Measurements from ENCODE around the gene WDR11.
"Not testable (repeated sequence)": the region's sequence is repeated elsewhere in the genome, so short reads cannot be mapped to it uniquely, and the experiment has no call there.

WDR11 gene

GRCh38 chr10:120861178-120861855, 10.2 kb downstream of the WDR11 start:
- no peak for DNase-seq

GRCh38 chr10:120873741-120874140, 22.6 kb downstream of the WDR11 start:
- no peak for DNase-seq

GRCh38 chr10:120883071-120883470, 31.9 kb downstream of the WDR11 start:
- no peak for DNase-seq

- DNase-seq = no peak
Observed at GRCh38 chr10:120887482-120887881, 36.3 kb downstream of the WDR11 start.

- no peak for DNase-seq
Observed at GRCh38 chr10:120891365-120891764, 40.2 kb downstream of the WDR11 start.

GRCh38 chr10:120894556-120894955, 43.4 kb downstream of the WDR11 start:
- no peak for DNase-seq

- DNase-seq = no peak
Observed at GRCh38 chr10:120897343-120897742, 46.2 kb downstream of the WDR11 start.

GRCh38 chr10:120905268-120905667, 54.1 kb downstream of the WDR11 start:
- DNase-seq = no peak

- no peak for DNase-seq
Observed at GRCh38 chr10:120917521-120918250, 66.5 kb downstream of the WDR11 start.

- not testable (repeated sequence) for DNase-seq
Observed at GRCh38 chr10:120923886-120924285, 72.7 kb downstream of the WDR11 start.

GRCh38 chr10:120926611-120927010, 75.4 kb downstream of the WDR11 start:
- DNase-seq = no peak

- no peak for DNase-seq
Observed at GRCh38 chr10:120927352-120927751, 76.2 kb downstream of the WDR11 start.

GRCh38 chr10:120929166-120929565, 78.0 kb downstream of the WDR11 start:
- DNase-seq = no peak

- DNase-seq = no peak
Observed at GRCh38 chr10:120931423-120931822, 80.3 kb downstream of the WDR11 start.

GRCh38 chr10:120931999-120932398, 80.8 kb downstream of the WDR11 start:
- no peak for DNase-seq

- DNase-seq = no peak
Observed at GRCh38 chr10:120938822-120939221, 87.7 kb downstream of the WDR11 start.

- DNase-seq = no peak
Observed at GRCh38 chr10:120940299-120940900, 89.2 kb downstream of the WDR11 start.

GRCh38 chr10:120941501-120941900, 90.3 kb downstream of the WDR11 start:
- DNase-seq = no peak

GRCh38 chr10:120942806-120943413, 91.7 kb downstream of the WDR11 start:
- peak; percentile 32 to 61 (median 50) for DNase-seq

- no peak for DNase-seq
Observed at GRCh38 chr10:120943542-120943941, 92.4 kb downstream of the WDR11 start.

- no peak for DNase-seq
Observed at GRCh38 chr10:120944586-120945125, 93.5 kb downstream of the WDR11 start.

- no peak for DNase-seq
Observed at GRCh38 chr10:120945182-120945581, 94.0 kb downstream of the WDR11 start.

- no peak for DNase-seq
Observed at GRCh38 chr10:120945801-120946302, 94.7 kb downstream of the WDR11 start.
